HepG2 (cell line): Measurements from ENCODE around the gene CMIP.

ENCODE experiments used
- CTCF ChIP-seq: sonication (generic); formaldehyde crosslinking; IDR thresholded peaks from 2 replicates; pipeline ENCODE4 v1.5.0; 2020; ENCODE audit warnings: mild to moderate bottlenecking, missing genetic modification reagents, moderate library complexity
- IRF1 ChIP-seq: sonication (generic); formaldehyde crosslinking; IDR thresholded peaks from 2 replicates; pipeline ENCODE4 v1.4.0; 2020; ENCODE audit warnings: low read depth, mild to moderate bottlenecking, missing genetic modification reagents
- ZIK1 ChIP-seq: sonication (generic); formaldehyde crosslinking; IDR thresholded peaks from 2 replicates; pipeline ENCODE4 v1.5.0; 2020; ENCODE audit warnings: mild to moderate bottlenecking, low read depth, missing genetic modification reagents, borderline replicate concordance

GRCh38 chr16:81590714-81591544 is 146.3 kb downstream of the CMIP start:
- TF ChIP-seq CTCF (CRISPR knock-in tag): no peak
- TF ChIP-seq ZIK1 (CRISPR knock-in tag): no peak
- no peak for TF ChIP-seq IRF1
